ENCODE data around the gene TMEM169.

TMEM169 gene

DNA sequence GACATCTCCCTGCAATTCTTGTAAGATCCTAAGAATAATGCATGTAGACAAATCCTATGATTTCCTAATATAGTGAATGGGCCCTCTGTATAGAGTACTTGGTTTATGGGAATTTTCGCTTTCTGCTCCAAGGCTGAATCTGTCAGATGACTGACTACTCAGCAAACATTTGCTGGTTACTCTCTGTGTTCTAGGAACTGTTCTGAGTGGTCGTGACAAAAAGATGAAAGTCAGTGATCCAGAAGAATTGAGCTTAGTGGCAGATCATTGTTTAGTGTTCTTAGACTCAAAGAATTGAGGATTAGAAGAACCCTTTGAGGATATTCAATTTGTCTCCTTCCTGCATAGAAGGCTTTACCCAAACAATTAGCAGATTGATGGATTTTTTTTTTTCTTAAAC is 37.4 kb downstream of the TMEM169 start:
- peaks cover 98% of the 10 kb centered on the region for H3K36me3 ChIP-seq (ENCODE audit: control insufficient read depth, low read length)
- TF ChIP-seq, protein P1, sequence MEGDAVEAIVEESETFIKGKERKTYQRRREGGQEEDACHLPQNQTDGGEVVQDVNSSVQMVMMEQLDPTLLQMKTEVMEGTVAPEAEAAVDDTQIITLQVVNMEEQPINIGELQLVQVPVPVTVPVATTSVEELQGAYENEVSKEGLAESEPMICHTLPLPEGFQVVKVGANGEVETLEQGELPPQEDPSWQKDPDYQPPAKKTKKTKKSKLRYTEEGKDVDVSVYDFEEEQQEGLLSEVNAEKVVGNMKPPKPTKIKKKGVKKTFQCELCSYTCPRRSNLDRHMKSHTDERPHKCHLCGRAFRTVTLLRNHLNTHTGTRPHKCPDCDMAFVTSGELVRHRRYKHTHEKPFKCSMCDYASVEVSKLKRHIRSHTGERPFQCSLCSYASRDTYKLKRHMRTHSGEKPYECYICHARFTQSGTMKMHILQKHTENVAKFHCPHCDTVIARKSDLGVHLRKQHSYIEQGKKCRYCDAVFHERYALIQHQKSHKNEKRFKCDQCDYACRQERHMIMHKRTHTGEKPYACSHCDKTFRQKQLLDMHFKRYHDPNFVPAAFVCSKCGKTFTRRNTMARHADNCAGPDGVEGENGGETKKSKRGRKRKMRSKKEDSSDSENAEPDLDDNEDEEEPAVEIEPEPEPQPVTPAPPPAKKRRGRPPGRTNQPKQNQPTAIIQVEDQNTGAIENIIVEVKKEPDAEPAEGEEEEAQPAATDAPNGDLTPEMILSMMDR (IDR thresholded peaks at IDR 0.05; ENCODE audit: low read depth, low read length, poor library complexity, severe bottlenecking) = no peak
- no peak for TF ChIP-seq EZH2phosphoT487 (IDR thresholded peaks at IDR 0.05; ENCODE audit: borderline replicate concordance, low read length)
- no peaks in the 10 kb centered on the region for H3K9me3 ChIP-seq (ENCODE audit: control insufficient read depth, insufficient read depth, low read length)
- H3K9me2 ChIP-seq (replicated peaks; ENCODE audit: control insufficient read depth, low read length) = no peaks in the 10 kb centered on the region
- H3K27me3 ChIP-seq (ENCODE audit: control insufficient read depth, low read length) = no peaks in the 10 kb centered on the region
- H3K4me2 ChIP-seq (ENCODE audit: low read length) = no peak overlapping the region
- H3F3A ChIP-seq (ENCODE audit: control insufficient read depth, insufficient read depth) = peaks cover 9% of the 10 kb centered on the region
- no peak overlapping the region for H3K27ac ChIP-seq (ENCODE audit: low read depth, low read length)
- H3K4me3 ChIP-seq (ENCODE audit: low read length) = no peak overlapping the region
- peaks cover 97% of the 10 kb centered on the region for H3K79me2 ChIP-seq (ENCODE audit: control insufficient read depth, low read length)
- peaks cover 26% of the 10 kb centered on the region for H4K20me1 ChIP-seq (ENCODE audit: control insufficient read depth, insufficient read depth, low read depth, low read length)
- H3K4me1 ChIP-seq (ENCODE audit: control insufficient read depth, low read length) = peaks cover 20% of the 10 kb centered on the region

DNA sequence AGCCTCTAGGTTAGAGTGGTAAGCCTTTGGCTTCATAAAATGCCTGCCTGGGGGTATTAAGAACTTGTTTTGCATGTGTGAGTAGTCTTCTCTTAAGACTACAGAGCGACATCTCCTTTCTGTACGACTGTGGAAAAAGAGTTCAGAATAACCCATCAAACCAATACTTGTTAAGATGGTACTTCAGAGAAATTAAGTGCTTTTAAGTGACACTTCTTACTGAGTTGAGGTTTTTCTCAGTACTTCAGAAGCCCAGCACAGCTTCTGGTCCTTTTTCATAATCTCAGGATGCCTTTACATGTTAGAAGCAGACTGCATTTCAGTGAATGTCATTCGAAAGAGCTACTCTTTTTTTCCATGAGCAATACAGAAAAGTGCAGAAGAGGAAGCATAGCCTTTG is 38.3 kb downstream of the TMEM169 start:
- Histone ChIP-seq H3F3A (ENCODE audit: control insufficient read depth, insufficient read depth) (peaks cover 5% of the 10 kb centered on the region; the same call in 1 of the 2 replicates), H3K4me1 (ENCODE audit: control insufficient read depth, low read length) (peaks cover 13% of the 10 kb centered on the region), H4K20me1 (ENCODE audit: control insufficient read depth, insufficient read depth, low read depth, low read length) (peaks cover 23% of the 10 kb centered on the region), H3K9me2 (replicated peaks; ENCODE audit: control insufficient read depth, low read length) (no peaks in the 10 kb centered on the region), H3K36me3 (ENCODE audit: control insufficient read depth, low read length) (peaks cover 99% of the 10 kb centered on the region), H3K79me2 (ENCODE audit: control insufficient read depth, low read length) (peaks cover 98% of the 10 kb centered on the region), H3K9me3 (ENCODE audit: control insufficient read depth, insufficient read depth, low read length) (no peaks in the 10 kb centered on the region), H3K4me2 (ENCODE audit: low read length) (no peak overlapping the region), H3K27me3 (ENCODE audit: control insufficient read depth, low read length) (no peaks in the 10 kb centered on the region), H3K27ac (ENCODE audit: low read depth, low read length) (no peak overlapping the region), H3K4me3 (ENCODE audit: low read length) (no peak overlapping the region)
- TF ChIP-seq, protein P1 (IDR thresholded peaks at IDR 0.05; ENCODE audit: low read depth, low read length, poor library complexity, severe bottlenecking) = no peak
- no peak for TF ChIP-seq EZH2phosphoT487 (IDR thresholded peaks at IDR 0.05; ENCODE audit: borderline replicate concordance, low read length)

DNA sequence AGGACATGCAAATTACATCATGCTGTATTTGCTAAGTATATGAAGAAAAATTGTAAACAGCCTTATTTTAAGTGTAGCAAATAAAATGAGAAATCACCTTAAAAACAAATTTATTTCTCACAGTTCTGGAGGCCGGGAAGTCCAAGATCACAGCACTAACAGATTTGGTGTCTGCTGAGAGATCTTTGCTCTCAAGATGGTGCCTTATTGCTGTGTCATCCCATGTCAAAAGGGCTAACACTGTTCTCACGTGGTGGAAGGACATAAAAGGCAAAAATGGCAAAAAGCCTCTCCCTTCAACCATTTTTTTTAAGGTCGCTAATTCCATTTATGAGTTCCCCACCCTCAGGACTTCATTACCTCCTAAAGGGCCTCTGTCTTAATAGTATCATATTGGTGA is 39.5 kb downstream of the TMEM169 start:
- Histone ChIP-seq H3K27ac (ENCODE audit: low read depth, low read length) (no peak overlapping the region), H3K27me3 (ENCODE audit: control insufficient read depth, low read length) (no peaks in the 10 kb centered on the region), H3K9me3 (ENCODE audit: control insufficient read depth, insufficient read depth, low read length) (no peaks in the 10 kb centered on the region), H3K4me3 (ENCODE audit: low read length) (no peak overlapping the region), H3K4me2 (ENCODE audit: low read length) (no peak overlapping the region), H3K4me1 (ENCODE audit: control insufficient read depth, low read length) (peaks cover 6% of the 10 kb centered on the region; the same call in 1 of the 2 replicates), H3K36me3 (ENCODE audit: control insufficient read depth, low read length) (peaks cover 99% of the 10 kb centered on the region), H3F3A (ENCODE audit: control insufficient read depth, insufficient read depth) (peaks cover 5% of the 10 kb centered on the region; the same call in 1 of the 2 replicates), H3K79me2 (ENCODE audit: control insufficient read depth, low read length) (peaks cover 97% of the 10 kb centered on the region), H3K9me2 (replicated peaks; ENCODE audit: control insufficient read depth, low read length) (no peaks in the 10 kb centered on the region), H4K20me1 (ENCODE audit: control insufficient read depth, insufficient read depth, low read depth, low read length) (peaks cover 17% of the 10 kb centered on the region)
- TF ChIP-seq, protein P1 (IDR thresholded peaks at IDR 0.05; ENCODE audit: low read depth, low read length, poor library complexity, severe bottlenecking) = no peak
- TF ChIP-seq EZH2phosphoT487 (IDR thresholded peaks at IDR 0.05; ENCODE audit: borderline replicate concordance, low read length) = no peak
